Neural progenitor cell (in vitro differentiated cells): Measurements from ENCODE around the gene ZSWIM5. TPM values are rescaled to one million over a fixed set of nuclear protein-coding genes. Genes with fewer than 3 reads are reported as not detected.
"Not testable (repeated sequence)": the region's sequence is repeated elsewhere in the genome, so short reads cannot be mapped to it uniquely, and the experiment has no call there.

Source experiments
- DNase-seq: peaks from one replicate; pipeline ENCODE4 v3.0.0-alpha.2; 2016; ENCODE audit warnings: low spot score
- H2AFZ ChIP-seq: fragments of 200-600 bp; sonication (generic); replicated peaks from 2 replicates; pipeline ENCODE4 v1.6.1; 2016; ENCODE audit warnings: antibody characterized with exemption
- H3F3A ChIP-seq: fragments of 200-600 bp; sonication (generic); 2 replicates; pipeline ENCODE4 v1.6.1; 2016; ENCODE audit warnings: antibody characterized with exemption, low read depth
- H3K27ac ChIP-seq: fragments of 200-600 bp; sonication (generic); 2 replicates; pipeline ENCODE4 v1.5.1; 2016; ENCODE audit warnings: mild to moderate bottlenecking
- H3K27me3 ChIP-seq: fragments of 200-600 bp; sonication (generic); 2 replicates; pipeline ENCODE4 v1.6.1; 2016; ENCODE audit warnings: mild to moderate bottlenecking, moderate library complexity
- H3K36me3 ChIP-seq: fragments of 200-600 bp; sonication (generic); 2 replicates; pipeline ENCODE4 v1.5.1; 2016
- H3K4me1 ChIP-seq: fragments of 200-600 bp; sonication (generic); 2 replicates; pipeline ENCODE4 v1.6.1; 2016; ENCODE audit warnings: mixed run types
- H3K4me2 ChIP-seq: fragments of 200-600 bp; sonication (generic); 2 replicates; pipeline ENCODE4 v1.6.1; 2016
- H3K4me3 ChIP-seq: fragments of 200-600 bp; sonication (generic); 2 replicates; pipeline ENCODE4 v1.5.1; 2016
- H3K79me2 ChIP-seq: fragments of 200-600 bp; sonication (generic); 2 replicates; pipeline ENCODE4 v1.6.1; 2016; ENCODE audit warnings: low read depth
- H3K9ac ChIP-seq: fragments of 200-600 bp; sonication (generic); 2 replicates; pipeline ENCODE4 v1.6.1; 2016
- H3K9me3 ChIP-seq: fragments of 200-600 bp; sonication (generic); 2 replicates; pipeline ENCODE4 v1.5.1; 2016; ENCODE audit warnings: low read depth
- H4K20me1 ChIP-seq: fragments of 200-600 bp; sonication (generic); 2 replicates; pipeline ENCODE4 v1.6.1; 2016; ENCODE audit warnings: low read depth
- H3K27ac Mint-ChIP-seq: 3 replicates; pipeline ENCODE4 v1.8.0; 2021; ENCODE audit warnings: mixed read lengths
- H3K27me3 Mint-ChIP-seq: 2 replicates; pipeline ENCODE4 v1.8.0; 2022; ENCODE audit warnings: low read depth, mild to moderate bottlenecking, inconsistent platforms, moderate library complexity, mixed read lengths; ENCODE audit not compliant: insufficient read depth
- H3K36me3 Mint-ChIP-seq: 3 replicates; pipeline ENCODE4 v1.8.0; 2021; ENCODE audit warnings: mixed read lengths
- H3K4me1 Mint-ChIP-seq: 3 replicates; pipeline ENCODE4 v1.8.0; 2021; ENCODE audit warnings: mixed read lengths
- H3K4me3 Mint-ChIP-seq: 3 replicates; pipeline ENCODE4 v1.8.0; 2021; ENCODE audit warnings: mild to moderate bottlenecking, moderate library complexity, mixed read lengths
- H3K9me3 Mint-ChIP-seq: 3 replicates; pipeline ENCODE4 v1.8.0; 2020; ENCODE audit warnings: mixed read lengths
- CTCF ChIP-seq: fragments of 200-600 bp; sonication (generic); IDR thresholded peaks from 2 replicates; pipeline ENCODE4 v1.5.1; 2017; ENCODE audit warnings: antibody characterized with exemption, mild to moderate bottlenecking
- EZH2 ChIP-seq: fragments of 200-600 bp; sonication (generic); IDR thresholded peaks from 2 replicates; pipeline ENCODE4 v1.6.1; 2017; ENCODE audit warnings: antibody characterized with exemption, mild to moderate bottlenecking, moderate library complexity
- EZH2phosphoT487 ChIP-seq: fragments of 200-600 bp; sonication (generic); IDR thresholded peaks from 2 replicates; pipeline ENCODE4 v1.6.1; 2017; ENCODE audit warnings: antibody characterized with exemption
- total RNA-seq: library from RNA; depleted of rRNA; stranded (reverse); fragments of >200 nt; gene quantifications from 2 replicates; pipeline ENCODE4 v1.2.3, GENCODE V29; 2015; ENCODE audit warnings: low replicate concordance

ZSWIM5 gene
- total RNA-seq, 1 donor from 2014 or later = 5.8 TPM

- Mint-ChIP-seq H3K4me1 (no peaks in the 10 kb centered on the region), H3K9me3 (no peaks in the 10 kb centered on the region), H3K36me3 (no peaks in the 10 kb centered on the region), H3K4me3 (no peak overlapping the region), H3K27me3 (no peaks in the 10 kb centered on the region), H3K27ac (no peak overlapping the region)
- H3K36me3 ChIP-seq = no peaks in the 10 kb centered on the region
- no peak overlapping the region for H2AFZ ChIP-seq
- H3F3A ChIP-seq = no peaks in the 10 kb centered on the region
- H4K20me1 ChIP-seq = no peaks in the 10 kb centered on the region
- no peak overlapping the region for H3K9ac ChIP-seq
- H3K4me3 ChIP-seq = no peak overlapping the region
- no peak overlapping the region for H3K27ac ChIP-seq
- no peaks in the 10 kb centered on the region for H3K4me1 ChIP-seq
- DNase-seq = no peak
- no peaks in the 10 kb centered on the region for H3K79me2 ChIP-seq
- H3K9me3 ChIP-seq = no peaks in the 10 kb centered on the region
- H3K27me3 ChIP-seq = no peaks in the 10 kb centered on the region
- TF ChIP-seq EZH2 = no peak
- no peak for TF ChIP-seq CTCF
- TF ChIP-seq EZH2phosphoT487 = no peak
- H3K4me2 ChIP-seq = no peak overlapping the region
These were observed 116.7 kb downstream of the ZSWIM5 start for GRCh38 chr1:45089711-45090110.

- no peak for TF ChIP-seq EZH2phosphoT487
- H2AFZ ChIP-seq = no peak overlapping the region
- H3K4me3 Mint-ChIP-seq = no peak overlapping the region
- H3K4me2 ChIP-seq = no peak overlapping the region
- no peaks in the 10 kb centered on the region for H3K79me2 ChIP-seq
- no peak overlapping the region for H3K27ac ChIP-seq
- peaks cover 12% of the 10 kb centered on the region for H3K36me3 Mint-ChIP-seq
- no peaks in the 10 kb centered on the region for H3K4me1 ChIP-seq
- peaks cover 8% of the 10 kb centered on the region for H3K9me3 Mint-ChIP-seq
- no peak for DNase-seq
- H3F3A ChIP-seq = no peaks in the 10 kb centered on the region
- H3K27ac Mint-ChIP-seq = no peak overlapping the region
- H4K20me1 ChIP-seq = no peaks in the 10 kb centered on the region
- no peaks in the 10 kb centered on the region for H3K27me3 ChIP-seq
- no peaks in the 10 kb centered on the region for H3K36me3 ChIP-seq
- H3K9ac ChIP-seq = no peak overlapping the region
- H3K4me1 Mint-ChIP-seq = peaks cover 3% of the 10 kb centered on the region
- no peaks in the 10 kb centered on the region for H3K27me3 Mint-ChIP-seq
- H3K9me3 ChIP-seq = no peaks in the 10 kb centered on the region
- no peak overlapping the region for H3K4me3 ChIP-seq
These were observed 121.8 kb downstream of the ZSWIM5 start for GRCh38 chr1:45084562-45084961.

- H3K27me3 Mint-ChIP-seq = peaks cover 2% of the 10 kb centered on the region
- H3K9me3 Mint-ChIP-seq = peaks cover 27% of the 10 kb centered on the region
- TF ChIP-seq EZH2 (no peak), CTCF (no peak), EZH2phosphoT487 (no peak)
- no peaks in the 10 kb centered on the region for H3K4me1 ChIP-seq
- H3K4me3 ChIP-seq = no peak overlapping the region
- no peaks in the 10 kb centered on the region for H3K79me2 ChIP-seq
- no peak overlapping the region for H3K4me3 Mint-ChIP-seq
- no peaks in the 10 kb centered on the region for H3K36me3 ChIP-seq
- no peak overlapping the region for H2AFZ ChIP-seq
- H3K4me2 ChIP-seq = no peak overlapping the region
- H3K4me1 Mint-ChIP-seq = peaks cover 3% of the 10 kb centered on the region
- peaks cover 19% of the 10 kb centered on the region for H3K36me3 Mint-ChIP-seq
- no peak for DNase-seq
- no peak overlapping the region for H3K27ac ChIP-seq
- H3K27me3 ChIP-seq = no peaks in the 10 kb centered on the region
- no peaks in the 10 kb centered on the region for H3K9me3 ChIP-seq
- H4K20me1 ChIP-seq = no peaks in the 10 kb centered on the region
- no peaks in the 10 kb centered on the region for H3F3A ChIP-seq
- H3K27ac Mint-ChIP-seq = no peak overlapping the region
- no peak overlapping the region for H3K9ac ChIP-seq
These were observed 126.9 kb downstream of the ZSWIM5 start for GRCh38 chr1:45079533-45079932.

GRCh38 chr1:45076959-45077358 is 129.4 kb downstream of the ZSWIM5 start:
- H3F3A ChIP-seq, H3K4me1 Mint-ChIP-seq, H3K27me3 Mint-ChIP-seq, H3K79me2 ChIP-seq, H3K27ac ChIP-seq, H3K9ac ChIP-seq, H3K4me2 ChIP-seq, H3K4me3 ChIP-seq, H3K4me3 Mint-ChIP-seq, H2AFZ ChIP-seq, DNase-seq, H4K20me1 ChIP-seq, H3K36me3 ChIP-seq, H3K4me1 ChIP-seq, H3K27ac Mint-ChIP-seq, H3K9me3 ChIP-seq, H3K27me3 ChIP-seq: not testable (repeated sequence)
- Mint-ChIP-seq H3K9me3 (peaks cover 43% of the 10 kb centered on the region), H3K36me3 (peaks cover 13% of the 10 kb centered on the region)
